ENCODE results near the gene CYP2C18. TPM values are rescaled to one million over a fixed set of nuclear protein-coding genes. Genes with fewer than 3 reads are reported as not detected.
"Not testable (repeated sequence)": the region's sequence is repeated elsewhere in the genome, so short reads cannot be mapped to it uniquely, and the experiment has no call there.

Gene CYP2C18
- total RNA-seq, 2 experiments from 2014 or later = not detected

- H3K4me1 Mint-ChIP-seq; DNase-seq; ATAC-seq; CTCF ChIA-PET; H3K4me3 Mint-ChIP-seq; H3K9me3 Mint-ChIP-seq (ENCODE audit: low read depth); H3K36me3 Mint-ChIP-seq; H3K27ac Mint-ChIP-seq; H3K27me3 Mint-ChIP-seq: not testable (repeated sequence)
Observed at GRCh38 chr10:94775425-94775824, 91.9 kb downstream of the CYP2C18 start.

GRCh38 chr10:94777886-94778458 is 94.4 kb downstream of the CYP2C18 start:
- Mint-ChIP-seq H3K27me3 (no peaks in the 10 kb centered on the region), H3K4me1 (no peaks in the 10 kb centered on the region), H3K9me3 (ENCODE audit: low read depth) (no peaks in the 10 kb centered on the region), H3K4me3 (no peak overlapping the region), H3K27ac (no peak overlapping the region), H3K36me3 (no peaks in the 10 kb centered on the region)
- no peak for ATAC-seq
- no peak for DNase-seq
- CTCF ChIA-PET = no interaction called here

- no peaks in the 10 kb centered on the region for H3K4me1 Mint-ChIP-seq
- H3K27me3 Mint-ChIP-seq = no peaks in the 10 kb centered on the region
- no peaks in the 10 kb centered on the region for H3K9me3 Mint-ChIP-seq (ENCODE audit: low read depth)
- H3K36me3 Mint-ChIP-seq = no peaks in the 10 kb centered on the region
- CTCF ChIA-PET = no interaction called here
- H3K27ac Mint-ChIP-seq = no peak overlapping the region
- H3K4me3 Mint-ChIP-seq = no peak overlapping the region
- DNase-seq (no peak), ATAC-seq (no peak)
Observed at GRCh38 chr10:94780844-94781243, 97.3 kb downstream of the CYP2C18 start.

GRCh38 chr10:94784256-94784655 is 100.7 kb downstream of the CYP2C18 start:
- CTCF ChIA-PET = no interaction called here
- Mint-ChIP-seq H3K27ac (no peak overlapping the region), H3K27me3 (no peaks in the 10 kb centered on the region), H3K36me3 (no peaks in the 10 kb centered on the region), H3K9me3 (ENCODE audit: low read depth) (peaks cover 3% of the 10 kb centered on the region), H3K4me3 (no peak overlapping the region), H3K4me1 (no peaks in the 10 kb centered on the region)
- ATAC-seq (no peak), DNase-seq (no peak)

- Mint-ChIP-seq H3K27me3 (no peaks in the 10 kb centered on the region), H3K27ac (no peak overlapping the region), H3K4me3 (no peak overlapping the region), H3K9me3 (ENCODE audit: low read depth) (peaks cover 3% of the 10 kb centered on the region), H3K4me1 (no peaks in the 10 kb centered on the region), H3K36me3 (no peaks in the 10 kb centered on the region)
- ATAC-seq (no peak), DNase-seq (no peak)
- CTCF ChIA-PET = no interaction called here
Observed at GRCh38 chr10:94785211-94785610, 101.7 kb downstream of the CYP2C18 start.

Other genes with a start within 250 kb of the CYP2C18 start
- 100 to 1,000 TPM; 152 to 157 TPM for gene HELLS, start 137.9 kb upstream of the CYP2C18 start, total RNA-seq
- gene CYP2C19, start 79.0 kb downstream of the CYP2C18 start, total RNA-seq = not detected

Data from activated CD8-positive, alpha-beta memory T cell treated with anti-CD3 and anti-CD28 coated beads, Interleukin-2, amount 10 ng/mL, durations not matched to agents 7 days and 5 days (primary cell).